Measurements from ENCODE around the gene DEGS2. TPM values are rescaled to one million over a fixed set of nuclear protein-coding genes. Genes with fewer than 3 reads are reported as not detected.

The DEGS2 gene
- total RNA-seq, 6 donors from 2014 or later = 2.0 to 19.9 (median 5.4) TPM

DNA sequence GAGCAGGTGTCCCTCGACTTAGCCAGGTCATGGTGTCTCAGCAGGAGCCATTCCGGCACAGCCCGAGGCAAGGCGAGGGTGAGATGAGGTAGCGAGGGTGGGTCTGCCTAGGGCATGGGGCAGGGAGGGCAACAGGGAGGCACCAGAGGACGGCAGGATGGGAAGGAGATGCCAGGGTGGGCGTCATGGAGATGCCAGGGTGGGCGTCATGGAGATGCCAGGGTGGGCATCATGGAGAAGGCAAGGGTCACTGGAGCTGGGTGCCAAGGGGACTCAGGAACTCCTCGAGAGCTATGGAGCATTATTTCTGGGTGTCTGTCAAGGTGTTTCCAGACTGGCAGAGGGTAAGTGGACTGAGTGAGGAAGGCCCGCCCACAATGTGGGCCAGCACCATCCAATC lies 7.4 kb downstream of the DEGS2 start:
- 86 to 92% methylated on average over 10 of the region's 10 CpGs for WGBS, 2 donors
- Histone ChIP-seq H3K36me3 (no peaks in the 10 kb centered on the region), H3K27ac (no peak overlapping the region), H3K9me3 (peaks cover 0 to 11% (median 6%) of the 10 kb centered on the region in 4 donors), H3K4me3 (no peak overlapping the region), H3K27me3 (no peaks in the 10 kb centered on the region), H3K4me1 (peaks cover 13 to 34% (median 21%) of the 10 kb centered on the region in 4 donors)
- TF ChIP-seq POLR2A (IDR thresholded peaks at IDR 0.05) = no peak
- TF ChIP-seq POLR2AphosphoS5 (IDR thresholded peaks at IDR 0.05) = no peak
- TF ChIP-seq, protein P1, sequence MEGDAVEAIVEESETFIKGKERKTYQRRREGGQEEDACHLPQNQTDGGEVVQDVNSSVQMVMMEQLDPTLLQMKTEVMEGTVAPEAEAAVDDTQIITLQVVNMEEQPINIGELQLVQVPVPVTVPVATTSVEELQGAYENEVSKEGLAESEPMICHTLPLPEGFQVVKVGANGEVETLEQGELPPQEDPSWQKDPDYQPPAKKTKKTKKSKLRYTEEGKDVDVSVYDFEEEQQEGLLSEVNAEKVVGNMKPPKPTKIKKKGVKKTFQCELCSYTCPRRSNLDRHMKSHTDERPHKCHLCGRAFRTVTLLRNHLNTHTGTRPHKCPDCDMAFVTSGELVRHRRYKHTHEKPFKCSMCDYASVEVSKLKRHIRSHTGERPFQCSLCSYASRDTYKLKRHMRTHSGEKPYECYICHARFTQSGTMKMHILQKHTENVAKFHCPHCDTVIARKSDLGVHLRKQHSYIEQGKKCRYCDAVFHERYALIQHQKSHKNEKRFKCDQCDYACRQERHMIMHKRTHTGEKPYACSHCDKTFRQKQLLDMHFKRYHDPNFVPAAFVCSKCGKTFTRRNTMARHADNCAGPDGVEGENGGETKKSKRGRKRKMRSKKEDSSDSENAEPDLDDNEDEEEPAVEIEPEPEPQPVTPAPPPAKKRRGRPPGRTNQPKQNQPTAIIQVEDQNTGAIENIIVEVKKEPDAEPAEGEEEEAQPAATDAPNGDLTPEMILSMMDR (IDR thresholded peaks at IDR 0.05) = no peak
- no peak for TF ChIP-seq EP300 (IDR thresholded peaks at IDR 0.05)
- no peak for DNase-seq
- no peak for ATAC-seq (ENCODE audit: low FRiP score in 2 of 2)

DNA sequence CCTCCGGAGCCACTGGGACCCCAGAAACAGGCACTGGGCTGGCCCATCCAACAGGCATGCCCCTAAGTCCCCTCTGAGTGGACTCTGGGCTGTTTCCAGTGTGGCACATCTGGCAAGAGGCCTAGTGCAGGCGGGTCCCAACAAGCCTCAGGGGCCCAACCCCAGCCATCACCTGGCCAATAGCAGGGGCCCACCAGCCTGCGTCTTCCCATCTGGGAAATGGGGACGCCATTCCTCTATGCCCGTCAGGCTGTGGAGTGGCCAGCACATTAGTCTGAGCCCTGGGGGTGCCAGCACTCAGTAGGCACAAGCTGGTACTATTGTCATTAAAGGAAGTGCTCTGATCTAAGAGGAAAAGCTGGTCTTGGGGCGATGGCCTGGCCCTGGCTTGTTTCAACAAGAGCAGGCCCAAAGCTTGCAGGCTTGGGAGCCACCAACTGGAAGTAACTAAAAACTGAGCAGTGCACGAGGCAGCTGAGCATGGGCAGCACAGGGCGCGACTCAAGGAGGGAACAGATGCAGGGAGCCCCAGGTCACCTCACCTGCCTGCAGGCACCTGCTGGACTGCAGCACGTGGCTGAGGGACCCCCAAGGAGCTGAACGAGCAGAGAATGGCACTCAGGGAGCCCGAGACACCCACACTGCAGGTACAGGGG lies 8.4 kb downstream of the DEGS2 start:
- no peak for TF ChIP-seq POLR2AphosphoS5 (IDR thresholded peaks at IDR 0.05)
- Histone ChIP-seq H3K27me3 (no peaks in the 10 kb centered on the region), H3K27ac (no peak overlapping the region), H3K4me3 (no peak overlapping the region), H3K9me3 (peaks cover 0 to 11% (median 6%) of the 10 kb centered on the region in 4 donors), H3K4me1 (peaks cover 16 to 38% (median 28%) of the 10 kb centered on the region in 4 donors), H3K36me3 (no peaks in the 10 kb centered on the region)
- WGBS, 2 donors = 66 to 85% methylated on average over 7 to 10 of the region's 12 CpGs
- no peak for DNase-seq
- no peak for ATAC-seq (ENCODE audit: low FRiP score in 2 of 2)

DNA sequence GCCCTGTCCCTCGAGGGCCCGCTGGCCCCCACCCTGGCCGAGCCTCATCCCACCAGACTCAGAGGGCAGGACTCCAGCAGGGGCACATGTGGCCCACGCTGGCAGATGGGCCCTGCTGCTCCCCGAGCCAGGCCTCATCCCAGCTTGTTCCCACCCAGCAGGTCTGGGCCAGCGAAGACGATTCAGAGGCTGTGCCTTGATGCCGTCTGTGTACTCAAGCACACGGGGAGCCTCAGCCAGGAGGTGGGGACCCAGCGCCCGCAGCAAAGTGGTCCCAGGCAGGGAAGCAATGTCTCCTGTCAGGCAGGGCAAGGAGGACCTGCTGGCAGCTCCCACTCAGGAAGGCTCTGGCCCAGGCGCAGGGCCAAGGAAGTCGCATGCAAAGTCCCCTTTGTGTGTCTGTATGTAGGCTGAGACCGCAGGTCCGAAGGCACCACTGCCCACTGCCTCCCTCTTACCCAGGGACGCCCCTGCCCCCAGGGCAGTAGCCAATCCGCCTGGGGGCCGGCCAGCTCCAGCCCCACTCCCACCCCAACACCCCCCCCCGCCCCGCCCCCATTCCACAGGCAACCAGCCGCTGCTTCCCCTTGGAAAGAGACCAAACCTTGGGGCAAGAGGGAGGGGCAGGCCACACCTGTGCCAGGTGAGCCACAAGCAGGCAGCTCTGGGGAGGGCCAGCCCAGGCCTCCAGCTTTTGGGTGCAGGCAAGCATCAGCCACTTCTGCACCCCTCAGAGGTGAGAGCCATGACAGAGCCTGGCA lies 9.4 kb downstream of the DEGS2 start:
- H3K4me3 ChIP-seq = no peak overlapping the region
- TF ChIP-seq, protein P1 (IDR thresholded peaks at IDR 0.05) = no peak
- TF ChIP-seq POLR2A (IDR thresholded peaks at IDR 0.05) = no peak
- no peak for TF ChIP-seq EP300 (IDR thresholded peaks at IDR 0.05)
- no peak for TF ChIP-seq POLR2AphosphoS5 (IDR thresholded peaks at IDR 0.05)
- DNase-seq = peak in 1 of 2 donors; percentile 63
- 53 to 65% methylated on average over 6 to 19 of the region's 21 CpGs for WGBS, 2 donors
- ATAC-seq (ENCODE audit: low FRiP score in 2 of 2) = peak in 1 of 2 donors; percentile 25
- peaks cover 24 to 43% (median 34%) of the 10 kb centered on the region in 4 donors for H3K4me1 ChIP-seq
- no peaks in the 10 kb centered on the region for H3K27me3 ChIP-seq
- no peak overlapping the region for H3K27ac ChIP-seq
- no peaks in the 10 kb centered on the region for H3K36me3 ChIP-seq
- H3K9me3 ChIP-seq = peaks cover 0 to 9% (median 5%) of the 10 kb centered on the region in 4 donors

DNA sequence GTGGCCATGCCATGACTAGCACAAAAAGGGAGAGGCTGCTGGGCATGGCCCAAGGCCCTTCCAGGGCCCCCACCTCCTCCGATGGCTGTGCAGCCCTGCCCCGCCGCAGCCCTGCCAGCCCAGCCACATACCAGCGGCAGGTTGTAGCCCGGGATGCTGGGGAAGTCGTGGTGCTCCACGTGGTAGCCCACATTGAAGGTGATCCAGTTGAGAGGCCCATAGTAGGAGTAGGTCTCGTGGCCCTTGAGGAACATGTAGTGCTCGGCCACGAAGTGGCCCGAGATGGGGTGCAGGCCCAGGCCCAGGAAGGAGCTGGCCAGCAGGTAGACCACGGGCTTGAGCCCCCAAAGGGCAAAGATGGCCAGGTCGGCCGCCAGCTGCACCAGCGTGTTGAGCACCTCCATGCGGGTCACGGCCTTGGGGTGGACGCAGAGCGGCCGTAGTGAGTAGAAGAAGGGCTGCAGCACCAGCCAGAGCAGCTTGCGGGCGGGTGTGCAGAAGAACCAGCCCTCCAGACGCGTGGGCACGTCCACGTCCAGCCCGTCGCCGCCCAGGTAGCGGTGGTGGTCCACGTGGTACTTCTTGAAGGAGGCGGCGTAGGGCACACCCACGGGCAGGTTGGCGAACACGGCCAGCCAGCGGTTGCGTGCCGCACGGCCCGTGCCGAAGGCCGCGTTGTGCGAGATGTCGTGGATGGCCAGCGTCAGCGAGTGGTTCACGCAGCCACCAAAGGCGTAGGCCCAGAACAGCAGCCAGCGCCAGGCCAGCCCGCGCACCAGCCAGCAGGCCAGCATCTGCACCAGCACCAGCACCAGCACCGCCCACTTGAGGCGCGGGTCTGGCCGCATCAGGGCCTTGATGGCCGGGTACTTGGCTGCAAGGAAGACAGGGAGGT lies 10.4 kb downstream of the DEGS2 start:
- H3K27me3 ChIP-seq = no peaks in the 10 kb centered on the region
- TF ChIP-seq, protein P1 (IDR thresholded peaks at IDR 0.05) = no peak
- no peak for TF ChIP-seq POLR2AphosphoS5 (IDR thresholded peaks at IDR 0.05)
- peaks cover 0 to 2% (median 0%) of the 10 kb centered on the region in 4 donors for H3K36me3 ChIP-seq
- H3K27ac ChIP-seq = no peak overlapping the region
- peaks cover 30 to 51% (median 41%) of the 10 kb centered on the region in 4 donors for H3K4me1 ChIP-seq
- no peak for ATAC-seq (ENCODE audit: low FRiP score in 2 of 2)
- no peak overlapping the region for H3K4me3 ChIP-seq
- 96% methylated on average over 31 to 57 of the region's 58 CpGs for WGBS, 2 donors
- H3K9me3 ChIP-seq = no peaks in the 10 kb centered on the region
- no peak for DNase-seq

Data from upper lobe of left lung (tissue), 6 donors.